Breast epithelium (tissue), 3 donors: ENCODE results near the gene ESPN.
"Not testable (repeated sequence)": the region's sequence is repeated elsewhere in the genome, so short reads cannot be mapped to it uniquely, and the experiment has no call there.

Experiments used
- POLR2A ChIP-seq: fragments of 450-650 bp; IDR thresholded peaks from one replicate; pipeline ENCODE4 v1.6.1; 2016; ENCODE audit warnings: antibody characterized with exemption, mild to moderate bottlenecking, moderate library complexity
- POLR2AphosphoS5 ChIP-seq, 3 donors: sonication (generic); formaldehyde crosslinking; IDR thresholded peaks; one replicate each; pipeline ENCODE4 v1.6.1; 2017; ENCODE audit warnings: antibody characterized with exemption in 3 of 3
- TF ChIP-seq, protein P1 (sequence below), 3 donors: fragments of 450-650 bp; IDR thresholded peaks; one replicate each; pipeline ENCODE4 v1.5.1; 2016 to 2017; ENCODE audit warnings: antibody characterized with exemption in 3 of 3, mild to moderate bottlenecking in 3 of 3, moderate library complexity in 3 of 3

DNA sequence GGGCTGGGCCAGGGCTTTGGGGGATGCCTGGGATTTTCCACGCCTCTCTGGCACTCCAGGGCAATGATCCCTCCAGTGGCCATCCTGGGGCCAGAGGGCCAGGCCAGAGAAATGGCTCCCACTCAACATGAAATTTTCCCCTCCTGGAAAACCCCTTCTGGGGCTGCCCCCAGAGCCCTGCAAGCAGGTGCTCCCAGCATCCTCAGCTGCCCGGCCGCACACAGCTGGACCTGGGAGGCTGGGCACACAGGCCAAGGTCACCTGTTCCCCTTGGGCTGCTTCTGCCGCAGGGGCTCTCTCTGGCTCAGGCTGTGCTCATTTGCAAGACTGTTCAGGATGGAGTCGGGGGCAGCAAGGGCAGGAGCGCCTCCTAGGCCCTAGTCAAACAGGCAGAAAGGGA is 3.9 kb downstream of the ESPN start:
- TF ChIP-seq, protein P1, sequence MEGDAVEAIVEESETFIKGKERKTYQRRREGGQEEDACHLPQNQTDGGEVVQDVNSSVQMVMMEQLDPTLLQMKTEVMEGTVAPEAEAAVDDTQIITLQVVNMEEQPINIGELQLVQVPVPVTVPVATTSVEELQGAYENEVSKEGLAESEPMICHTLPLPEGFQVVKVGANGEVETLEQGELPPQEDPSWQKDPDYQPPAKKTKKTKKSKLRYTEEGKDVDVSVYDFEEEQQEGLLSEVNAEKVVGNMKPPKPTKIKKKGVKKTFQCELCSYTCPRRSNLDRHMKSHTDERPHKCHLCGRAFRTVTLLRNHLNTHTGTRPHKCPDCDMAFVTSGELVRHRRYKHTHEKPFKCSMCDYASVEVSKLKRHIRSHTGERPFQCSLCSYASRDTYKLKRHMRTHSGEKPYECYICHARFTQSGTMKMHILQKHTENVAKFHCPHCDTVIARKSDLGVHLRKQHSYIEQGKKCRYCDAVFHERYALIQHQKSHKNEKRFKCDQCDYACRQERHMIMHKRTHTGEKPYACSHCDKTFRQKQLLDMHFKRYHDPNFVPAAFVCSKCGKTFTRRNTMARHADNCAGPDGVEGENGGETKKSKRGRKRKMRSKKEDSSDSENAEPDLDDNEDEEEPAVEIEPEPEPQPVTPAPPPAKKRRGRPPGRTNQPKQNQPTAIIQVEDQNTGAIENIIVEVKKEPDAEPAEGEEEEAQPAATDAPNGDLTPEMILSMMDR (IDR thresholded peaks at IDR 0.05): not testable (repeated sequence)
- not testable (repeated sequence) for TF ChIP-seq POLR2A; POLR2AphosphoS5 (IDR thresholded peaks at IDR 0.05)
